ENCODE measurements around the gene ACP5. TPM values are rescaled to one million over a fixed set of nuclear protein-coding genes. Genes with fewer than 3 reads are reported as not detected.

ACP5 gene
- polyA plus RNA-seq, 1 donor from 2014 or later: not detected

- Histone ChIP-seq H3K9me3 (ENCODE audit: low read length) (peaks cover 14% of the 10 kb centered on the region), H3K4me3 (ENCODE audit: low read length) (no peak overlapping the region), H3K4me2 (ENCODE audit: low read length) (no peak overlapping the region), H3K9me2 (ENCODE audit: insufficient read depth, low read length) (no peaks in the 10 kb centered on the region), H3K79me2 (replicated peaks; ENCODE audit: insufficient read depth, low read length) (peaks cover 44% of the 10 kb centered on the region), H3K27me3 (ENCODE audit: insufficient read depth, low read depth, low read length) (no peaks in the 10 kb centered on the region), H3K27ac (ENCODE audit: low read length) (no peak overlapping the region), H3K9ac (ENCODE audit: low read length) (no peak overlapping the region), H2AFZ (ENCODE audit: low read depth, low read length) (no peak overlapping the region), H3F3A (ENCODE audit: insufficient read depth, low read length, poor library complexity, severe bottlenecking) (no peaks in the 10 kb centered on the region), H3K36me3 (ENCODE audit: insufficient read depth, low read length) (peaks cover 24% of the 10 kb centered on the region), H4K20me1 (ENCODE audit: insufficient read depth) (no peaks in the 10 kb centered on the region)
- TF ChIP-seq EP300 (conservative IDR thresholded peaks at IDR 0.05; ENCODE audit: poor library complexity, severe bottlenecking) (no peak), RAD21 (conservative IDR thresholded peaks at IDR 0.05) (no peak), REST (IDR thresholded peaks at IDR 0.05; ENCODE audit: borderline replicate concordance) (no peak), POLR2AphosphoS5 (IDR thresholded peaks at IDR 0.05) (no peak), EZH2 (IDR thresholded peaks at IDR 0.05; ENCODE audit: borderline replicate concordance, insufficient read depth, low read length, poor library complexity, severe bottlenecking) (no peak), TAF1 (IDR thresholded peaks at IDR 0.05; ENCODE audit: low read depth) (no peak), CTCF (IDR thresholded peaks at IDR 0.05; ENCODE audit: poor library complexity, severe bottlenecking) (no peak), SMC3 (conservative IDR thresholded peaks at IDR 0.05; ENCODE audit: poor library complexity) (no peak), MXI1 (conservative IDR thresholded peaks at IDR 0.05; ENCODE audit: poor library complexity, severe bottlenecking) (no peak)
Observed at GRCh38 chr19:11617180-11618062, 40.0 kb upstream of the ACP5 start.

- Histone ChIP-seq H3K79me2 (replicated peaks; ENCODE audit: insufficient read depth, low read length) (peaks cover 65% of the 10 kb centered on the region), H4K20me1 (ENCODE audit: insufficient read depth) (no peaks in the 10 kb centered on the region)
Observed at GRCh38 chr19:11612816-11613511, 35.5 kb upstream of the ACP5 start.

More at GRCh38 chr19:11612816-11613511, 35.5 kb upstream of the ACP5 start:
- no peak for TF ChIP-seq POLR2AphosphoS5 (IDR thresholded peaks at IDR 0.05)
- no peak for TF ChIP-seq TAF1 (IDR thresholded peaks at IDR 0.05; ENCODE audit: low read depth)
- no peak for TF ChIP-seq REST (IDR thresholded peaks at IDR 0.05; ENCODE audit: borderline replicate concordance)
- TF ChIP-seq MXI1 (conservative IDR thresholded peaks at IDR 0.05; ENCODE audit: poor library complexity, severe bottlenecking): no peak
- no peak for TF ChIP-seq CTCF (IDR thresholded peaks at IDR 0.05; ENCODE audit: poor library complexity, severe bottlenecking)
- H3K27ac ChIP-seq (ENCODE audit: low read length): no peak overlapping the region
- peaks cover 15% of the 10 kb centered on the region for H3K9me3 ChIP-seq (ENCODE audit: low read length)
- no peak overlapping the region for H3K4me3 ChIP-seq (ENCODE audit: low read length)
- no peak overlapping the region for H3K9ac ChIP-seq (ENCODE audit: low read length)
- peaks cover 22% of the 10 kb centered on the region for H3K36me3 ChIP-seq (ENCODE audit: insufficient read depth, low read length)
- H3K27me3 ChIP-seq (ENCODE audit: insufficient read depth, low read depth, low read length): no peaks in the 10 kb centered on the region
- H3K4me2 ChIP-seq (ENCODE audit: low read length): no peak overlapping the region
- no peaks in the 10 kb centered on the region for H3F3A ChIP-seq (ENCODE audit: insufficient read depth, low read length, poor library complexity, severe bottlenecking)
- H3K9me2 ChIP-seq (ENCODE audit: insufficient read depth, low read length): no peaks in the 10 kb centered on the region
- no peak overlapping the region for H2AFZ ChIP-seq (ENCODE audit: low read depth, low read length)
